Mesothelial cell of epicardium (in vitro differentiated cells): ENCODE data around the gene ATG4D. TPM values are rescaled to one million over a fixed set of nuclear protein-coding genes. Genes with fewer than 3 reads are reported as not detected.

ENCODE experiments used
- DNase-seq, 2 experiments: peaks; one replicate each; pipeline ENCODE4 v3.0.0; 2021; ENCODE audit warnings: low spot score in 2 of 2; ENCODE audit not compliant: unreplicated experiment in 2 of 2
- H3K27ac Mint-ChIP-seq: 2 replicates; pipeline ENCODE4 v1.8.0; 2021; ENCODE audit warnings: mixed read lengths
- H3K27me3 Mint-ChIP-seq: 2 replicates; pipeline ENCODE4 v1.8.0; 2021; ENCODE audit warnings: low read depth, mixed read lengths
- H3K36me3 Mint-ChIP-seq: 2 replicates; pipeline ENCODE4 v1.8.0; 2021; ENCODE audit warnings: mixed read lengths
- H3K4me1 Mint-ChIP-seq: 2 replicates; pipeline ENCODE4 v1.8.0; 2021; ENCODE audit warnings: mixed read lengths
- H3K4me3 Mint-ChIP-seq: 2 replicates; pipeline ENCODE4 v1.8.0; 2021; ENCODE audit warnings: mild to moderate bottlenecking, moderate library complexity, mixed read lengths
- H3K9me3 Mint-ChIP-seq: 2 replicates; pipeline ENCODE4 v1.8.0; 2021; ENCODE audit warnings: mixed read lengths
- total RNA-seq: library from RNA; stranded (reverse); gene quantifications from 3 replicates; pipeline ENCODE4 v1.2.1, GENCODE V29; 2021
- TF ChIP-seq, protein P1 (sequence below): fragments of 200-600 bp; sonication (generic); IDR thresholded peaks from one replicate; pipeline ENCODE4 v1.5.0; 2021; ENCODE audit warnings: antibody characterized with exemption; ENCODE audit not compliant: unreplicated experiment

The ATG4D gene
- total RNA-seq, 1 donor from 2014 or later = 37.3 TPM

DNA sequence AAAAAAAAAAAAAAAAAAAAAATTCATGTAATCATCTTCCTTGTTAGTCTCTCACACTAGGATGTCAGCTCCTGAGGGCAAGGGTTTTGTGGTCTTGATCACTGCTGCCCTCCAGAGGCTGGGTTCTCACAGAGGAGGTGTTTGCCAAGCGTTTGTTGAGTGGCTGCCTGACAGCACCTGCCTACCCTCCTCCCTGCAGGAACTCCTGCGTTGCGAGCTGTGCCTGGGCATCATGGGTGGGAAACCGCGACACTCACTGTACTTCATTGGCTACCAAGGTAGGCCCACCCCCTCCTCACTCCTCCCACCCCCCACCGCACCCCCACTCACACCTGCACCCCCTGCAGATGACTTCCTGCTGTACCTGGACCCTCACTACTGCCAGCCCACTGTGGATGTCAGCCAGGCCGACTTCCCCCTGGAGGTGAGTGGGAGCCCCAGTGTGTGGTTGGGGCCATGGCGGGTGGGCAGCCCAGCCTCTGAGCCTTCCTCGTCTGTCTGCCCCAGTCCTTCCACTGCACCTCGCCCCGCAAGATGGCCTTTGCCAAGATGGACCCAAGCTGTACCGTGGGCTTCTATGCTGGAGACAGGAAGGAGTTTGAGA, 8.1 kb downstream of the ATG4D start:
- no peaks in the 10 kb centered on the region for H3K4me1 Mint-ChIP-seq
- no peak overlapping the region for H3K4me3 Mint-ChIP-seq
- DNase-seq = no peak
- H3K9me3 Mint-ChIP-seq = no peaks in the 10 kb centered on the region
- H3K36me3 Mint-ChIP-seq = peaks cover 27% of the 10 kb centered on the region
- H3K27me3 Mint-ChIP-seq = no peaks in the 10 kb centered on the region
- TF ChIP-seq, protein P1, sequence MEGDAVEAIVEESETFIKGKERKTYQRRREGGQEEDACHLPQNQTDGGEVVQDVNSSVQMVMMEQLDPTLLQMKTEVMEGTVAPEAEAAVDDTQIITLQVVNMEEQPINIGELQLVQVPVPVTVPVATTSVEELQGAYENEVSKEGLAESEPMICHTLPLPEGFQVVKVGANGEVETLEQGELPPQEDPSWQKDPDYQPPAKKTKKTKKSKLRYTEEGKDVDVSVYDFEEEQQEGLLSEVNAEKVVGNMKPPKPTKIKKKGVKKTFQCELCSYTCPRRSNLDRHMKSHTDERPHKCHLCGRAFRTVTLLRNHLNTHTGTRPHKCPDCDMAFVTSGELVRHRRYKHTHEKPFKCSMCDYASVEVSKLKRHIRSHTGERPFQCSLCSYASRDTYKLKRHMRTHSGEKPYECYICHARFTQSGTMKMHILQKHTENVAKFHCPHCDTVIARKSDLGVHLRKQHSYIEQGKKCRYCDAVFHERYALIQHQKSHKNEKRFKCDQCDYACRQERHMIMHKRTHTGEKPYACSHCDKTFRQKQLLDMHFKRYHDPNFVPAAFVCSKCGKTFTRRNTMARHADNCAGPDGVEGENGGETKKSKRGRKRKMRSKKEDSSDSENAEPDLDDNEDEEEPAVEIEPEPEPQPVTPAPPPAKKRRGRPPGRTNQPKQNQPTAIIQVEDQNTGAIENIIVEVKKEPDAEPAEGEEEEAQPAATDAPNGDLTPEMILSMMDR = no peak
- H3K27ac Mint-ChIP-seq = no peak overlapping the region

DNA sequence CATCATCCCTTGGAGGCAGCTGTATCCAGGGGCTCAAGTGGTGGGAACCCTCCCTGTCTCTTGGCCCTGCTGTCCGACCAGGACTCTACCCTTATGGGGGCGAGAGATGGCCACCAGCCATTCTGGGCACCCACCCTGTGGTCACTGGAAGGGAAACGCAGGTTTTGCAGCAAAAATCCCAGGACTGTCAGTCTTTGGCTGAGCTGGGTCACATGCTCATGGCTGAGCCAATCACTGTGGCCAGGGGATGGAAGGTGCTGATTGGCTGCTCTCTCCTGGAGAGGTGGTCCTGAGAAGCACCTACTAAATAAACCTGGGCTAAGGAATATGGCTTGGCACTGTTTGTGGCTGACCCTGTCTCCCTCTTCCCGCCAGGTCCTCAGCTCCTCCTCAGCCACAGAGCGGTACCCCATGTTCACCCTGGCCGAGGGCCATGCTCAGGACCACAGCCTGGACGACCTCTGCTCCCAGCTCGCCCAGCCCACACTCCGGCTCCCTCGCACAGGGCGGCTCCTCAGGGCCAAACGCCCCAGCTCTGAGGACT, 8.9 kb downstream of the ATG4D start:
- Mint-ChIP-seq H3K36me3 (peaks cover 27% of the 10 kb centered on the region), H3K4me1 (no peaks in the 10 kb centered on the region), H3K27ac (no peak overlapping the region), H3K4me3 (no peak overlapping the region), H3K9me3 (no peaks in the 10 kb centered on the region), H3K27me3 (no peaks in the 10 kb centered on the region)
- DNase-seq = no peak
- TF ChIP-seq, protein P1 = no peak

- TF ChIP-seq, protein P1 = no peak
- no peaks in the 10 kb centered on the region for H3K9me3 Mint-ChIP-seq
- H3K27me3 Mint-ChIP-seq = no peaks in the 10 kb centered on the region
- H3K4me1 Mint-ChIP-seq = no peaks in the 10 kb centered on the region
- no peak overlapping the region for H3K4me3 Mint-ChIP-seq
- peaks cover 29% of the 10 kb centered on the region for H3K36me3 Mint-ChIP-seq
- no peak overlapping the region for H3K27ac Mint-ChIP-seq
- no peak for DNase-seq
Measured at GRCh38 chr19:10553087-10553667, 9.5 kb downstream of the ATG4D start.

GRCh38 chr19:10553943-10554381, 10.3 kb downstream of the ATG4D start:
- no peak for DNase-seq
- Mint-ChIP-seq H3K36me3 (peaks cover 30% of the 10 kb centered on the region), H3K27me3 (no peaks in the 10 kb centered on the region), H3K27ac (no peak overlapping the region), H3K4me3 (no peak overlapping the region), H3K9me3 (no peaks in the 10 kb centered on the region), H3K4me1 (no peaks in the 10 kb centered on the region)
- TF ChIP-seq, protein P1 = no peak

DNA sequence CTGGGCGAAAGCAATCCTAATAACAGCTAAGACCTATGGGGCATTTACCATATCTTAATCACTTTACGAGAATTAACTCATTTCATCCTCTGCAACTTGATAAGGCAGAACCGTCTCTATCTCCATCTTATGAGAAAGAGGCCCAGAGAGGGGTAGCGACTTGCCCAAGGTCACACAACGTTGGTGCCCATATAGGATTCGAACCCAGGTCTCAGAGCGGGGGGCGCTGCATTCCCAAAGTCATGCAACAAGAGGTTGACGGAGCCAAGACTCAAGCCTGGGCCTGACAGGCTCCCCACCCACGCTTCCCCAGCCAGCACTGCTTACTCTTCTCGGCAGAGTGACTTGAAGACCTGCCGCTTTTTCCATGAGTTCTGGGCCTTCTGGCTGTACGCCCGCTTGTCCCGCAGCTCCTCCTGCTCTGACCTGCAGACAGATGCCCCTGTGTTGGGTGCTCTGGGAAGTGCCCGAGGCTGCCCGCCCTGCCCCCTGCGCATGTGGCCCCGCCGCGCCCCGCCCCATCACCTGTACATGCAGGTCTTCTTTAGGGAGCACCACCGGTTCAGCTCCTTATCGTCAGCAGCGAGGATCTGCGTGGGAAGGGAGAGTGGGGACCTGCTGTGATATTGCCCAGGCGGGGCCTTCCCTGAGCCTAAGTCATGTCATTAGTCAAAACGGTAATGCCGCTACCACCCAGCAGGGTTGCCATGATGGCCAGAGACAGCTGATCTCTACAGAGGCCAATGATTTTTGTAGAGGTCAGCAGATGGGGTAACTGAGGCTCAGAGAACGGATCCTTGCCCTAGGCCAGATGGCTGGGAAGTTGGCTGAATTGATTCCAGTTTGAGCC, 11.3 kb downstream of the ATG4D start:
- Mint-ChIP-seq H3K36me3 (peaks cover 33% of the 10 kb centered on the region), H3K9me3 (no peaks in the 10 kb centered on the region), H3K27ac (no peak overlapping the region), H3K4me3 (no peak overlapping the region), H3K27me3 (no peaks in the 10 kb centered on the region), H3K4me1 (no peaks in the 10 kb centered on the region)
- no peak for DNase-seq
- TF ChIP-seq, protein P1 = no peak
